Stimulated activated CD8-positive, alpha-beta memory T cell treated with anti-CD3 and anti-CD28 coated beads, Interleukin-12 subunit alpha, Interleukin-12 subunit beta, amount 100 ng/mL, for 24 hours (primary cell): ENCODE measurements around the gene DNAH10.

Experiments used
- DNase-seq: peaks from one replicate; pipeline ENCODE4 v3.0.0-alpha.2; 2020; ENCODE audit errors: extremely low read depth

The DNAH10 gene

DNA sequence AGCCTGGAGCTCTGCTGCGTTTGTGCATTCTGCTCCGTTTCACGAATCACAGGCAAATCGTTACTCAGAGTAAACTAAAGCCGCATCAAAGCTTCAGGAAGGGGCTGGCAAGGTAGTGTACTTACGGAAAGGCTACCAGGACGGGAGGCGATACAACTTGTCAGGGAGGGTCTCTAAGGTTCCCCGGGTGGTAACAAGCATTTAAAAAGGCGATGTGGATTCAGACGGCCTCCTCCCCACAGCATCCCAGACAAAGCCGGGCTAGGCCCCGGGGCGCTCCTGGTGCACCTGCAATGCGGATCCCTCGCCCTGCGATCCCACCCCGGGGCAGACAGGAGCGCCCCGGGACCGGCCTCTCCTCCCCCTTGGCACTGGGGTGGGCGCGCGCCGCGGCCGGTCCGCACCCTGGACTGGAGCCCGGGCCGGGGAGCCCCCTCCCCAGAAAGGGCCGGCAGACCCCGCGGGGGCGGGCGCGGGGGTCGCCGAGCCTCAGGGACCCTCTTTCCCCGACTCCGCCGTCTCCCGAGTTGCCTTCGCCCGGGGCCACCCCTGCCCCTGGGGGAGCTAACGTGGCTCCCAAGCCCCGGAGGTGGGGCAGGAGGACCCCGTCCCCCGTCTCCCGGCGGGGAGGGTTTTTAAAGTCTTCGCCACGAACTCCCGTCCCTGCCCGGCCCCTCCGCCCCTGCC is 209.8 kb downstream of the DNAH10 start:
- DNase-seq, result no peak

DNA sequence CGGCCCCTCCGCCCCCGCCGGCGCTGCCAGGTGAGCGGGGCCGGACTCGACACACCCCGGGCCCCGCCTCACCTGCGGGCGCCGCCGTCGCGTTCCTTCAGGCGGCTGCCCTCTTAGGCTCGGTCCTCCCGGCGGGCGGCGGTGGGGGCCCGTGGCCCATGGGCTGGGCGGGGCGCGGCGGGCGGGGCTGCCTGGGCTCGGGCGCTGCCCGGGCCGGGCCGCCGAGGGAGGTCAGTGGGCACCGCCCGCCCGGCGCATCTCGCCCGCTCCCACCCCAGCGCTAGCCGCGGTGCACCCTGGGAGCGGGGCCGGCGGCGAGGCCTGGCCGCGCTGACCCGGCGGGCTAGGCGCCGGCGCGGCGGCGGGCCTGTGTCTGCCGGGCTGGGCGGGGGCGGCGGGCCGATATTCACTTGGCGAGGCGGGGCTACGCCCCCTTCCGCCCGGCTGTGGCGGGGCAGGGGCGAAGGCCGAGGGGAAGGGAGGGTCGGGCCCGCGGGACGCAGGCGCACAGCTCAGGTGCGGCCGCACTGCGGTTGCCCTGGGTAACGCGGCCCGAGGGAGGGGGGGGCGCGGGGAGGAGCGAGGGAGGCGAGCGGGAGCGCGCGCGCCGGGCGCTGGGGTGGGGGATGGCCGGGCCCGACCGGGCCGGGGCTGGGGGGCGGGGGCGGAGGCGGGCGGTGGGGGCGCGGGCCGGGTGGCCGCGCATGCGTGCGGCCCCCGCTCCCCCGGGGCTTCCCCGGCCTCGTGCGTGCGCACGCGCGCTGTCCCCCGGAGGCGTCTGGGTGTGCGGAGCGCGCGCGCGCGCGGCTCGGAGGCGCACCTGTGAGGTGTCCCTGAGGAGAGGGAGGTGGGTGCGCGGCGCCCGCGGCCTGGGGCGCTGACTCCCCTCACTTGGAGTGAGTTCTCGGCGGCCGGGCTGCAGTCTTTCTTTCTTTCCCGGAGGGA is 210.6 kb downstream of the DNAH10 start, which contains the start of the genes CCDC92 and ZNF664:
Gene CCDC92 (minus strand): TSS at position 375 of the 945 bp plus-strand sequence. CDS start 28,526 bp downstream, outside the sequence.
Gene ZNF664 (plus strand): TSS at position 759 of the 945 bp plus-strand sequence. CDS start 38,930 bp downstream, outside the sequence.
- DNase-seq, result peak; percentile 88

DNA sequence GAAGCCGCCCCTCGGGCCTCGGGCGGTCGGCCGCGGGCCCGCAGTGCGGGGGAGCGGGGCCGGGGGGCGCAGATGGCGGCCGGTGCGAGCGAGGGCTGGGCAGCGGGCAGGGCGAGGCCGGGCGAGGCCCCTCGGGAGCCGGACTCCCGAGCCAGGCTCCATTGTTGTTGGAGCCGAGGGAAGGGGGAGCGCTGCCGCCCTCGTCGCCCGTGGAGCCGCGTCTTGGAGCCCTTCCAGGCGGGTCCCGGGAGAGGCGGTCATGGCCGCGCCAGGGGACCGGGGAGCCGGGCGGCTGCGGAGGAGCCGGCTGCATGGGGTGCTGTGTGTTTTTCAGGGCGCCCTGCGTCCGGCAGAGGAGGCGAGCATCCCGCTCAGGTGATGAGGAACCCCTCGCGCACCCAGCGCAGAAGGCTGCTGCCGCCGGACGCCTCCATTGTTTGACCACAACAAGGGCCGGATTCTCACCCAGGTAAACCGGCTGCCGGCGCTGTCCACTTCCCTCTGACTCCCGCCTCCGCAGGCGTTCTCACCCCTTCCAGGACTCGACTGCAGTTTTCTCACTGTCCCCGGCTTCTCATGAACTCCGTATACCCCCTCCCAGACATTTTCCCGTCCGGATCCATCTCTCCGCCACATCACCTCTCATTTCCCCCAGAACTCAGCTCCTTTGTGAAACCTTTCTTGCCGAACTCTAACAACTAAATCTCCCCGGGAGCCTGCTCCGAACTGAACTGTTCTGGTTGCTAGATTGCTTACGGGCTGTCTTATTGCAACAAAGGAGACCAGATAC is 211.6 kb downstream of the DNAH10 start:
- no peak for DNase-seq

DNA sequence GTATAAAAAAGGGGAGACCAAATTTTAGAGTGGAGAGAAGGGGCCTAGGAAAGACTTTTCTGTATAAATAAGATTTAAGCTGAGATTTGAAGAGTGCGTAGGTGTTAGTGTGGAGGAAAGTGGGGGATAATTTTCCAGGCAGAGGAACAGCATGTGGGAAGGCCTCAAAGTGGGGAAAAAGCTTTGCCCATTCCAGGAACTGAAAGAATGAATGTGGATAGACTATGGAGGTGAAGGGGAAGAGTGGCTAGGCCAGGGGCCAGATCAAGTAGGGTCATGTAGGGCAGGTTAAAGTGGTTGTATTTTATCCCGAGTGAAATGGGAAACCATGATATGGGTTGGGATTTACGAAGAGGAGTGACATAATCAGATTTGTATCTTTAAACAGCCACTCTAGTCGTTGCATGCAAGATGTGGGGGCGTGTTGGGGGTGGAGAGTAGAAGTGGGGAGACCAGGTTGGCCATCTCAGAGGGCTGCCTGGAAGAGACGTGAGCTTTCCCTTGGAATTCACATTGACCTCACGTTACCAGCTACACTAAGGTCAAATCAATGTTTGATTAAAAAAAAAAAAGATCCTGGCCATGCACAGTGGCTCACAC is 214.2 kb downstream of the DNAH10 start:
- no peak for DNase-seq

DNA sequence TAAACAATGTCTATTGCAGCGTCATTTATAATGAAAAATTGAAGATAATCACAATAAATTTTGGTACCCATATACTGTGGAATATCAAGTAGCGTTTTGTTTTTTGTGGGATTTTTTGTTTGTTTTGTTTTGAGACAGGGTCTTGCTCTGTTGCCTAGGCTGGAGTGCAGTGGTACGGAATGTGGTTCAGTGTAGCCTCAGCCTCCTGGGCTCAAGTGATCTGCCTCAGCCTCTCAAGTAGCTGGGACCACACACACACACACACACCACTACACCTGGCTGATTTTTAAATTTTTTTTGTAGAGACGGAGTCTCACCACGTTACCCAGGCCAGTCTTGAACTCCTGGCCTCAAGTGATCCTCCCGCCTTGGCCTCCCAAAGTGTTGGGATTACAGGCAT is 217.5 kb downstream of the DNAH10 start:
- DNase-seq, result no peak

DNA sequence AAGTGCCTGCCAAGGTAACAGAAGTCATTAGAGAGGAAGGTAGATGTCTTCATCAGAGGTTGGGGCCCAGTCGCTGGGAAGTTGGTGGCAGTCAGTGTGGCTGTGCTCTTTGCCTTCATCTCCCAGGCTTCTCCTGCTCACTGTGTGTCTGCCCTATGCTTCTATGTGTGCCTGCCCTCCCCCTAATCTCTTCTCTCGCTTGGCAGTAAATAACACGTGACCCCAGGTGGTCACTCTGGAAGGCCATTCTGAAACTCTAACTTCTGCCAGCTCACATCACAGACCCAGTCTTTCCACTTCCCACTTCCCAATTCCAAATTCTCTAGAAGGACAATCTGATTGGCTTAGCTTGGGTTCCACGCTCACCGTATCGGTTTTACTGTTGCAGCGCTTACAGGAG is 220.2 kb downstream of the DNAH10 start:
- DNase-seq, result no peak

DNA sequence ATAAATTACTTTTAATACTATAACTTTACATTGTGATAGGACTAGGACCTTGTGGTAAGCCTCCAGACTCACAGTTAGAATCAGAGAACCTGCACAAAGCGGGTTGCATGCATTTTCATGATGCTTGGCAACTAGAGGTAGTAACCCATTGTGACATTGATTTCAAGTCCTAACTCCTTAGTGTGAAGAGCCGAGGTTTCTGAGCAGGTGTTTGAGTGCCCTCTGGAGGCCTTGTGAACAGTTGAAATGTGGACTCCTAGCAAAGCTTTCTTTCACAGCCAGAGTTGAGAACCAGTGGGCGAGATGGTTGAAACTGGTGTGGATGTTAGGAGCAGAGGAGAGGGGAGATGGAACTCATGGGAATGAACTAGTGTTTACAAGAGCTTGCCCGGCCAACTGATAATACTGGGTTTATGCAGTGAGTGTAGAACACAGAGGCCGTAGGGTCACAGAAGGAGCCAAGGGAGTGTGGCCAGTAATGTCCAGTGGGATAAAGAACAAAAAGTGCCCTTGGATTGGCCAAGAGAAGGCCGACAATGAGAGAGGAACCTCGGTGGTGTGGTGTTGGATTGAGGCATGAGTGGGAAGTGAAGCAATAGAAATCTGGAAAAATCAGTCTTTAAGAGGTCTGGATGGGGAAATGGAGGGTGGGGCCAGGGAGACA is 221.9 kb downstream of the DNAH10 start:
- no peak for DNase-seq

DNA sequence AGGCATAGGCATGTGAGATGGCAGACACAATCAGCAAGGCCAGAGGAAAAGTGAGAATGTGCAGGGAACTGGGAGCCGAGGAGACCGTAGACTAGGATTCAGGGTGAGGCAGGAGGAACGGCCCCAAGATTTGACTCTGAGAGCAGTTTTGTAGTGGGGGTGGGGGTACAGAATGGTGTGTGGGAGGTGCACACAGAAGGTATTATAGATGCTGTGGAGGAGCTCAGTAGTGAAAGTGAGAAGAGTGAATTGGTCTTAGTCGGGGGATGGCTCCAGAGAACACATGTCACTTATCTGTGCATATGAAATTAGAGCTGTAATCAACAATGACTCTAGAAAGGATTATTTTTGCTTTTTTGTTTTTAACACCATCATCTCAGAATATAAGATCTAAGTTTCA is 222.8 kb downstream of the DNAH10 start:
- DNase-seq, result no peak
